B cell (primary cell): Measurements from ENCODE around the gene JAK3. TPM values are rescaled to one million over a fixed set of nuclear protein-coding genes. Genes with fewer than 3 reads are reported as not detected.
A peak's percentile ranks its signal among the peaks of the same experiment; 100 is the strongest.

Source experiments
- ATAC-seq: fragments of 200-7000 bp; cut with Tn5 transposase; one replicate; pipeline ENCODE4 v1.10.0; 2021; ENCODE audit warnings: low read depth, mild to moderate bottlenecking, moderate number of reproducible peaks, moderate library complexity
- CTCF ChIA-PET: fragments of 350-600 bp; sonication (Branson Sonifier 250); formaldehyde crosslinking; loops from one replicate; lab custom pipeline; 2021; ENCODE audit warnings: antibody characterized with exemption, inconsistent platforms; lab: Charles Lee
- POLR2A ChIA-PET: fragments of 350-600 bp; sonication (Branson Sonifier 250); formaldehyde crosslinking; loops from one replicate; lab custom pipeline; 2021; ENCODE audit warnings: antibody characterized with exemption; lab: Charles Lee
- DNase-seq: peaks from one replicate; pipeline ENCODE4 v3.0.0; 2013
- H2AFZ ChIP-seq: 2 replicates; pipeline ENCODE4 v1.6.1; 2012; ENCODE audit warnings: mild to moderate bottlenecking, low read depth, low read length; ENCODE audit not compliant: insufficient read depth, poor library complexity, severe bottlenecking
- H3K27ac ChIP-seq, 2 donors: 1 replicate in 1 of 2; 2 replicates in 1 of 2; pipeline ENCODE4 v1.5.1; 2012 to 2013; ENCODE audit warnings: low read length in 2 of 2, mild to moderate bottlenecking in 2 of 2, moderate library complexity in 1 of 2
- H3K27me3 ChIP-seq, 4 experiments: fragments of 200-600 bp in 1 of 4; sonication (generic) in 1 of 4; replicated peaks in 1 of 4; 1 replicate in 2 of 4; 2 replicates in 2 of 4; pipeline versions ENCODE4 v1.6.1 to v1.7.0; 2013 to 2016; ENCODE audit warnings: low read length in 3 of 4, mild to moderate bottlenecking in 2 of 4, mixed read lengths in 1 of 4, moderate library complexity in 1 of 4; ENCODE audit not compliant: insufficient read depth in 4 of 4, control insufficient read depth in 3 of 4; ENCODE audit errors: control extremely low read depth in 1 of 4
- H3K36me3 ChIP-seq, 2 experiments: replicated peaks in 1 of 2; 1 replicate in 1 of 2; 2 replicates in 1 of 2; pipeline versions ENCODE4 v1.6.1 to v1.7.1; 2013; ENCODE audit warnings: low read length in 1 of 2; ENCODE audit not compliant: insufficient read depth in 2 of 2, control insufficient read depth in 1 of 2; ENCODE audit errors: control extremely low read depth in 1 of 2, extremely low read depth in 1 of 2
- H3K4me1 ChIP-seq, 2 donors: fragments of 200-600 bp in 1 of 2; sonication (generic) in 1 of 2; 1 replicate in 1 of 2; 2 replicates in 1 of 2; pipeline versions ENCODE4 v1.5.1 to v1.6.1; 2013 to 2017; ENCODE audit warnings: low read length in 2 of 2; ENCODE audit not compliant: control insufficient read depth in 2 of 2, insufficient read depth in 2 of 2
- H3K4me2 ChIP-seq: replicated peaks from 2 replicates; pipeline ENCODE3; 2012; ENCODE audit warnings: mild to moderate bottlenecking, low read depth, low read length; ENCODE audit not compliant: poor library complexity, severe bottlenecking
- H3K4me3 ChIP-seq, 5 experiments: fragments of 200-600 bp in 1 of 5; sonication (generic) in 1 of 5; 1 replicate in 3 of 5; 2 replicates in 2 of 5; pipeline versions ENCODE4 v1.5.1 to v1.7.0; 2011 to 2016; ENCODE audit warnings: low read length in 4 of 5, mild to moderate bottlenecking in 4 of 5, low read depth in 2 of 5, control low read depth in 1 of 5, moderate library complexity in 1 of 5; ENCODE audit not compliant: insufficient read depth in 1 of 5; ENCODE audit errors: control extremely low read depth in 1 of 5, extremely low read depth in 1 of 5
- H3K79me2 ChIP-seq: fragments of 200-600 bp; sonication (generic); one replicate; pipeline ENCODE4 v1.6.0; 2016; ENCODE audit warnings: low read length; ENCODE audit not compliant: control insufficient read depth, insufficient read depth
- H3K9ac ChIP-seq: fragments of 200-600 bp; sonication (generic); 2 replicates; pipeline ENCODE4 v1.6.1; 2017; ENCODE audit warnings: mild to moderate bottlenecking, low read length, moderate library complexity
- H3K9me3 ChIP-seq, 3 donors: one replicate each; pipeline versions ENCODE4 v1.6.1 to v1.7.1; 2013; ENCODE audit warnings: low read length in 2 of 3; ENCODE audit not compliant: control insufficient read depth in 2 of 3, insufficient read depth in 1 of 3; ENCODE audit errors: control extremely low read depth in 1 of 3
- H4K20me1 ChIP-seq: 2 replicates; pipeline ENCODE4 v1.6.0; 2012; ENCODE audit warnings: mild to moderate bottlenecking, low read length; ENCODE audit not compliant: insufficient read depth, control insufficient read depth, poor library complexity, severe bottlenecking
- H3K27ac Mint-ChIP-seq: one replicate; pipeline ENCODE4 v1.8.0; 2021; ENCODE audit warnings: mixed read lengths
- H3K27me3 Mint-ChIP-seq: one replicate; pipeline ENCODE4 v1.8.0; 2021; ENCODE audit warnings: mixed read lengths
- H3K4me1 Mint-ChIP-seq: one replicate; pipeline ENCODE4 v1.8.0; 2021; ENCODE audit warnings: mixed read lengths
- H3K4me3 Mint-ChIP-seq: one replicate; pipeline ENCODE4 v1.8.0; 2021; ENCODE audit warnings: mixed read lengths
- H3K9me3 Mint-ChIP-seq: one replicate; pipeline ENCODE4 v1.8.0; 2022; ENCODE audit warnings: mixed read lengths; ENCODE audit not compliant: insufficient read depth
- CTCF ChIP-seq: fragments of 200-600 bp; IDR thresholded peaks from one replicate; pipeline ENCODE4 v1.8.0; 2022; ENCODE audit warnings: antibody characterized with exemption, mild to moderate bottlenecking
- EZH2 ChIP-seq: IDR thresholded peaks from 2 replicates; pipeline ENCODE4 v1.6.1; 2012; ENCODE audit warnings: borderline replicate concordance, low read depth, mild to moderate bottlenecking, moderate library complexity, low read length; ENCODE audit not compliant: insufficient read depth, poor library complexity, severe bottlenecking
- WGBS: methylation state at CpG from one replicate; pipeline ENCODE4 v1.1.5; 2013; ENCODE audit warnings: missing lambda C conversion rate; ENCODE audit not compliant: insufficient coverage; 5-methylcytosine and 5-hydroxymethylcytosine counted together
- intact Hi-C: fragments of 100-400 bp; cut with micrococcal nuclease; formaldehyde crosslinking; loops from one replicate; pipeline ENCODE4 v1.10.0; 2022
- polyA plus RNA-seq: library from polyadenylated mRNA; depleted of rRNA; stranded (reverse); fragments of >200 nt; gene quantifications from 2 replicates; pipeline ENCODE4 v1.2.3, GENCODE V29; 2012
- total RNA-seq, 2 donors: library from RNA; stranded (reverse); fragments of 120-200 nt in 1 of 2; gene quantifications; 1 replicate in 1 of 2; 2 replicates in 1 of 2; pipeline versions ENCODE4 v1.2.3 to v1.2.4, GENCODE V29; 2013 to 2022

The JAK3 gene
- total and polyA plus RNA-seq, 2 donors (not counting 1 experiment from before 2014, with no cell fraction given), result 102 to 143 TPM

DNA sequence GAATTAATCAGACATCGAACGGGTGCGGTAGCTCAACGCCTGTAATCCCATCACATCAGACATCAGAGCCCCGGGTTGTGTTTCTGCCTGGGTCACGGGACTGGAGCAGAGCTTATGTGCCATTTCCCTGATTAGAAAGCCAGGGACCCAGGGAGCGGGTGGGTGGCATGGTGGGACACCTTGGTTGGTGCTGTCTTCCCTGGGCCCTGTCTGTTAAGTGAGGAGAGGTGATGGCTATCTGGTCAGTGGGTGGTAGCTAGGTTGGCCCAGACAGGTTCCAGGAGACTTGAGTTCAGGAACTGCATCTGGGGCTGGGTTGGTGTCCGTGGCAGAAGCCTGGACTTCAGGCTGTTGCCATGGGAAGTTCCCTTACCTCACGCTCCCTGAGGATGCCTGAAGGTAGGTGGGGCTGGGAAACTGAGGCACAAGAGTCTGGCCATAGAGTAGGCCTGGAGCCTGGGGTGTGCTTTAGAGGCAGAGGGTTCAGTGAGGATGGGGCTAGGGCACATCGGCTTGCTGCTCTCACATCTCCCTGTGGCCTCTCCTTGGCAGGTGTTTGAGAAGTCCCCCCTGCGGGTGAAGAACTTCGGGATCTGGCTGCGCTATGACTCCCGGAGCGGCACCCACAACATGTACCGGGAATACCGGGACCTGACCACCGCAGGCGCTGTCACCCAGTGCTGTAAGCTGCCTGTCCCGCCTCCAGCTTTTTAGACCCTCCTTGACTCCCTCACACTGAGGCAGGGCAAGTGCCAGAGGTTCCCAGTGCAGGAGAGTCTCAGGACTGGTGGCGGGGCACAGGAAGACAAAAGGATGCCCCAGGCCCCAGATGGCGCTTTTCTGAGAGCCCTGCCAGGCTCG is 14.0 kb upstream of the JAK3 start:
- TF ChIP-seq CTCF (no peak), EZH2 (no peak)
- H3K9ac ChIP-seq, result no peak overlapping the region
- peaks cover 23 to 31% of the 10 kb centered on the region in 2 donors for H3K4me1 ChIP-seq
- WGBS, result 84% methylated on average over 23 of the region's 23 CpGs
- intact Hi-C loops, result no loop called here
- H3K4me1 Mint-ChIP-seq, result peaks cover 39% of the 10 kb centered on the region
- H3K79me2 ChIP-seq, result peaks cover 31% of the 10 kb centered on the region
- no peaks in the 10 kb centered on the region for H3K27me3 Mint-ChIP-seq
- H3K4me3 Mint-ChIP-seq, result peak overlapping the region; percentile 96
- H3K4me2 ChIP-seq, result peak overlapping the region; percentile 90
- H4K20me1 ChIP-seq, result peaks cover 48% of the 10 kb centered on the region
- ChIA-PET CTCF (interaction anchor here (3.4 to 15.3 kb wide), 2 partner anchors 73 to 135 kb away, joined by 43 to 374 read pairs; partner anchors contain the start of gene CCDC124), POLR2A (interaction anchor here (1.2 kb wide), 2 partner anchors 71 to 110 kb away, joined by 3 to 7 read pairs; partner anchors contain the start of genes CCDC124 and FCHO1)
- no peaks in the 10 kb centered on the region for H3K9me3 Mint-ChIP-seq
- H2AFZ ChIP-seq, result no peak overlapping the region
- no peak for ATAC-seq
- H3K27ac Mint-ChIP-seq, result peak overlapping the region; percentile 98
- H3K36me3 ChIP-seq, result peaks cover 4 to 47% of the 10 kb centered on the region in 2 experiments
- H3K4me3 ChIP-seq, result no peak overlapping the region
- no peak for DNase-seq
- no peaks in the 10 kb centered on the region for H3K27me3 ChIP-seq
- H3K9me3 ChIP-seq, result no peaks in the 10 kb centered on the region
- H3K27ac ChIP-seq, result peak overlapping the region; percentile 69 to 76
